Suppressor macrophage treated with lipopolysaccharide for 1 hour (primary cell): ENCODE results near the gene GLB1L.
A peak's percentile ranks its signal among the peaks of the same experiment; 100 is the strongest.
"Not testable (repeated sequence)": the region's sequence is repeated elsewhere in the genome, so short reads cannot be mapped to it uniquely, and the experiment has no call there.

Experiments
- DNase-seq, 3 donors: peaks; one replicate each; pipeline ENCODE4 v3.0.0-alpha.2; 2020 to 2022

The GLB1L gene

DNA sequence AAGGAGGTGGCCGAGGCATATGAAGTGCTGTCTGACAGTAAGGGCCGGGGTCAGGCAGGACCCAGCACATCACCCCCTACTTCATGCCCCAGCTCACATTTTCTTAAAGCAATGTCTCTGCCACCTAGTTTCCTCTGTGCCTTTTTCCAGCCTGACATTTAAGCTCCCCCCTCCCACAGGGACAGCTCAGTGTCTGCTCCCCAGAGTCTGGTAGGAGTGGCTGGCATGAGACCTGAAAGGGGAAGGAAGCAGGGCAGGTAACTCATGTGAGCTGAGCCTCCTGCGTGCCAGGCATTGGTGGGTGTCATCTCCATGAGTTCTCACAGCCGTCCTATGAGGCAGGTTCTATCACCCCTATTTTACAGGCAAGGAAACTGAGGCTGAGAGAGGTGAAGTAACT, 35.4 kb upstream of the GLB1L start:
- DNase-seq: no peak

- no peak for DNase-seq
These were observed 34.8 kb upstream of the GLB1L start for GRCh38 chr2:219279916-219280516.

DNA sequence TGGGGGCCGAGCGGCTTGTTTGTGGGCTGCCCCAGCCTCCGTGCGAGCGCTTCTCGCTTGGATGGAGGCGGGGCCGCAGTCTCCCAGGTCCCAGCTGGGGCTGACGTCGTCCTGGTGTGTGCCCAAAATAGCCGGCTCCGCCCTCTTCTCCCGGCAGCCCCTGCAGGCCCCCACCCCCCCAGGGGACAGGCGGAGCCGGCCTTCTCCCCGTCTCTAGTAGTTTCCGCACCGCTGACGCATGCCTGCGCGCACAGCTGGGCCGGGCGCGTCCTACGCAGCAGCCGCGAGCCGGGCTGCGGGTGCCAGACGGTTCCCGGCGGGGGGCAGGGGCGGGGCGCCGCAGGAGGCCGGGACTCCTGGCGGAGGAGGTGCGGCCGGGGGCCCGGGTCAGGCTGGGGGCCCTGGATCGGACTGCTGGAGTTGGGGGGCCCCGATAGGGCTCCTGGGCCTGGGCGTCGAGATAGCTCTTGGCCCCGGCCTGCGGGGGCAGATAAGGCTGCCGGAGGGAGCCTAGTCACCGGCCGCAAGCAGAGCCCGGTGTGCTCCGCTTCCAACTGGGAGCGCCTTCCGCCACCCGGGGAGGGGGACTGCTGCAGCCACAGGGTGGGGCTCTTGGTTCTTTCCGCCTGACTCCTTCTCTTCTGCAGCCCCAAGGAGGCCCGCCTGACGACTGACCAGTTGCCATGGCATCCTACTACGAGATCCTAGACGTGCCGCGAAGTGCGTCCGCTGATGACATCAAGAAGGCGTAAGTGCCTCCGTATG, 34.1 kb upstream of the GLB1L start, which contains the start of gene DNAJB2:
TSS of gene DNAJB2 (plus strand) at position 216 of the 765 bp plus-strand sequence. CDS start at position 684, 468 bp downstream.
- DNase-seq: peak; percentile 100

GRCh38 chr2:219278655-219279150, 33.5 kb upstream of the GLB1L start:
- no peak for DNase-seq

DNA sequence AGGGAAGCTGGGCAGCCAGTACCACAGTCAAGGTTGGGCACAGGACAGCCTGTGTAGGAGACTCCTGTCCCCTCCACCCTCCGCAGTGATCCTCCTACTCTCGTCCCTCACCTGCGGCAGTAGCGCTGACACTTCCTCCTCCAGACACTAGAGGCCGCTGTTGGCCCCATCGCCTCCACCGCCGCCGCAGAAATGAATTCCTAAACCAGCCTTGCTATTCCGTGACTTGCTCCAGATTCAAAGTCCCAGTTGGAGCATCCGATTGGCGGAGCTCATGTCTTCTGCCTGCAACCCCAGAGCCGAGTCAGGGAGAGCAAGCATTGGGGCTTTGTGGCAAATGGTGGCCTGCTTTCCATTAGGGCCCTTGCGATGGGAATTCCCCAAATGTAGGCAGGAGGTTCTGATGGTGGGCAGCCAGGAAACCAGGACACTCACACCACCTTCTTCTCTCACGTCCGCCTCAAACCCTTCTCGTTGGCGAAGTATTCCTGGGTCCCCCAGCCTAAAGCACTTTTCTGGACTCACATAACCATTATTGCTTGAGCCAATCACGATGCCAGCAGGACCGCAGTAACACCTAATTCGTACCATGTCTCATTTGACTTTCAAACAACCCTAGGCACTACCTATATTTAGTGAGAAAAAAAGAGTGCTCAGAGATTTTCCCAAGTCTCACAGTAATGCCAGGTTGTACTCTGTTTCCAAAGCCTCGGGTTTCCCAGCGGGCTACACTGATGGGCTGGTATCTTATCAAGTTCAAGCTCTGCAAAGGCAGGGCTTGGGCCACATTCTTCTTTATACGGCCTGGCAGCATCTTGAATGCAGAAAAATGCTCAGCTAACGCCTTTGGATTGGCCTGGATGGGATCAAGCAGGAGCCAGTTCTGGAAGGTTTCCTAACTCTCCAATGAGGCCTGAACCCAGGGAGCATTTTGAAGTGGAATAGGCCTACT, 32.7 kb upstream of the GLB1L start:
- DNase-seq: peak; percentile 71 to 77 (median 76)

- no peak for DNase-seq
These were observed 29.2 kb upstream of the GLB1L start for GRCh38 chr2:219274361-219274921.

DNA sequence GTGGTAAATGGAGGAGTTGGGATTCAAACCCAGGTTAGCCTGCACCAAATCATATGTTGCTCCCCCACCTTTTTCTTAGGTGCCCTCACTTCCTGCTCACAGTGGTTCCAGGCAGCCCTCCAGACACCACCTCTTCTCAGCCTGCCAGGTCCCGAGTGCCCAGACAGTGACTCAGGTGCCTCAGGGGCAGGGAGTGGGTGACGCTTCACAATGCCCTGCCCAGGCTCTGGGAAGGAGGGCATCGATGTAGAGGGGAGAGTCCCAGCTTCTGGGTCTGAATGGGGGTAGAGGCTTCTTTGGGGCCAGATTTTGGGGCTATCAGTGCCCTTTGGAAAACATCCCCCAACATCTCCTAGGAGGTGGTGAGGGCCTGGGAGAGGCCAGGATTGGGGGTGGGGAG, 28.7 kb upstream of the GLB1L start:
- no peak for DNase-seq

DNA sequence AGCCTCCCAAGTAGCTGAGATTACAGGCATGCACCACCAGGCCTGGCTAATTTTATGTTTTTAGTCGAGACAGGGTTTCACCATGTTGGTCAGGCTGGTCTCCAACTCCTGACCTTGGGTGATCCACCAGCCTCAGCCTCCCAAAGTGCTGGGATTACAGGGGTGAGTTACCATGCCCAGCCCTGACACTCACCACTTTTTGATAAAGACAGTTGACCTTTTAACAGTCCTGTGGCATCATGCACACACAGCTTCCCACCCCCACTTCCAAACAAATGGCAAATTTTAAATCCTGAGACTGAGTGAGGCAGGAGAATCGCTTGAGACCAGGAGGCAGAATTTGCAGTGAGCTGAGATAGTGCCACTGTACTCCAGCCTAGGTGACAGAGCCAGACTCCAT, 27.8 kb upstream of the GLB1L start:
- DNase-seq: peak; percentile 28 to 46 (median 46)

DNA sequence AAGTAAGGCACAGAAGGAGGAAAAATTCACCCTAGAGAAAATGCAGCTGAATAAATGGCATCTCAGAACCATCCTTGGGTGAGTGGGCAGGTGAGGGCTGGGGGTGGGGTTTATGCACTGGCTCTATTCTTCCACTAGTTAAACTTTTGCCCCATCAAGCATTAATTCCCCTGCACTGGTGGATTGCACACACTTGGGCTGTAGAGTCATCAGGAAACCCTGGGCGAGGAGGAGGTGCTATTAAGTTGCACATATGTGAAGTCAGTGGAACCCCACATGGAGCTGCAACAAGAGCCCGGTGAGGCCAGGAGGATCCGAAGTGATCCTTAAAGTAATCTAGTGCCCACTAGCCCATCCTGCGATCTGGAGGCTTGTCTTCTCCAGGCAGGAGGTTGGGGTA, 27.1 kb upstream of the GLB1L start:
- DNase-seq: peak in 2 of 3 donors; percentile 32 to 44

DNA sequence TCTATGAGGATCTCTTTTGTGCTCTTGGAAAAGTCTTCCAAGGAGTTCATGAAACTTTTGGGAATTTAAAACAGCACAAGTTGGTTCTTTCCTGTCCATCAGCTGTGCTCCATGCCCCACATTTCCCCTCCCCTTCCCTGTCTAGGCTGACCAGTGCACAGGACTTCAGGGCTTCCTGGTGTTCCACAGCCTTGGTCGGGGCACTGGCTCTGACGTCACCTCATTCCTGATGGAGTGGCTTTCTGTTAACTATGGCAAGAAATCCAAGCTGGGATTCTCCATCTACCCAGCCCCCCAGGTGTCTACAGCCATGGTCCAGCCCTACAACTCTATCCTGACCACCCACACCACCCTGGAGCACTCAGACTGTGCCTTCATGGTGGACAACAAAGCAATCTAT, 25.8 kb upstream of the GLB1L start:
- no peak for DNase-seq

GRCh38 chr2:219270055-219270372, 24.8 kb upstream of the GLB1L start:
- DNase-seq: no peak

- DNase-seq: no peak
These were observed 24.3 kb upstream of the GLB1L start for GRCh38 chr2:219269362-219270054.

DNA sequence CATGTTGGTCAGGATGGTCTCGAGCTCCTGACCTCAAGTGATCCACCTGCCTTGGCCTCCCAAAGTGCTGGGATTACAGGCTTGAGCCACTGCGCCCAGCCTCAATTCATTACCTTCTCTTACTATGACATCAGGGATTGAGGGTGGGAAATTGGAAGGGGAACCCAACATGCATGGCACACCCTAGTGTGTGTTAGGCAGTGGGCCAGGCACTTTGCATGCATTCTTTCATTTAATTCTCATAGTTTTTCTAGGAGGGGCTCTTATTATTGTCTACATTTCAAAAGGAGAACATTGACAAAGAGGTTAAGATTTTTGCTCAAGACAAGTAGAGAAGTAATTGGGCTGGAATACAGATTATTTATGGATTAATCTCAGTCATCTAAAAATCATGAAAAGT, 23.1 kb upstream of the GLB1L start:
- no peak for DNase-seq

GRCh38 chr2:219266886-219267285, 21.6 kb upstream of the GLB1L start:
- no peak for DNase-seq

DNA sequence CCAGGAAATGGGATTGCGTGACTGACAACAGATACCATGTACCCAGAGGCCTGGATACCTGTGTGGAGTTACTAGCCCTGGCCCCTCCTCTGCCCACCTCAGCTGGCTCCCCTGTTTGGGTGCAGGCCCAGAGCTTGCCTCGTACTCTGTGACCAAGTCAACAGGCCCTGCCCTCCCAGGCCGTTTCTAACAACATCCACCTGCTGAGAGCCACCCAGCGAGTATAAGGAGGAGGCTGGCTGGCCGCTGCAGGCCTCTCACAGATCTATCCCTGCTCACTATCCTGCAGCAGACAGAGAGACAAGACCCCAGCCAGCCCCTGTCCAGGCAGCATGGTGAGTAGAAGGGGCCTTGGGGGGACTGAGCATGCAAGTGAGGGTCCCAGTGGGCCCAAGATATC, 21.0 kb upstream of the GLB1L start:
- DNase-seq: no peak

DNA sequence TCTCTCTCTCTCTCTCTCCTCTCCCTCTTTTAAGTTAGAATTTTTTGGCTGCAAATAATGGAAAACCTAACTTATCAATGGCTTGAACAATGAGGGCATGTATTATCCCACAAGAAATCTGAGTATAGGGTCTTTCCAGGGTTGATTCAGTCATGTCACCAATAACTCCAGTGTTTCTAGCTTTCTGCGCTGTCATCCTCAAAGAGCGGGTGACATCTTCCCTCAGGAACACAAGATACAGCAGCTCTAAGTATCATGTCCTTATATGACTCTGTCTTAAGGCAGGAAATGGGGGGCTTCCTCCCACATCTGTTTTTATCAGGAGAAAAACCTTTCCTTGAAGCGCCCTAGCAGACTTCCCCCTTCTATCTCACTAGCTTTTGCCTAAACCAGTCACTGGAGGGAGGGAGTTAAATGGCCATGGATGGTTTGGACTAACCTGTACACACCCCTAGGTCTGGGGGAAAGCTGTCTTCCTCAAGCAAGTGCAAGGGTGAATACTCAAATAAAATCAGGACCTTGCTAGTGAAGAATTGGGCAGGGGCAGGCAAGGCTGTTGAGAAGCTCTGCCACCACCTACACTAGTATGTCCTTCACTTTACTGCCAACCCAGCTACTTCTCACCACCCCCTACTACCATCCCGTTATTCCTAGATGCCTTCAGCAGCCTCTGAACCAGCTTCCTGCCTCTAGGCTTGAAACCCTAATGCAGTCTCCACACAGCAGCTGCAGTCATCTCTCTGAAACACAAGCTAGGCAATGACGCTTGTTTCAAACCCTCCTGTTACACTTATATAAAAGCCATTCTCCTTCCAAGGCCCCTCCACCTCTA, 16.0 kb upstream of the GLB1L start:
- DNase-seq: no peak

DNA sequence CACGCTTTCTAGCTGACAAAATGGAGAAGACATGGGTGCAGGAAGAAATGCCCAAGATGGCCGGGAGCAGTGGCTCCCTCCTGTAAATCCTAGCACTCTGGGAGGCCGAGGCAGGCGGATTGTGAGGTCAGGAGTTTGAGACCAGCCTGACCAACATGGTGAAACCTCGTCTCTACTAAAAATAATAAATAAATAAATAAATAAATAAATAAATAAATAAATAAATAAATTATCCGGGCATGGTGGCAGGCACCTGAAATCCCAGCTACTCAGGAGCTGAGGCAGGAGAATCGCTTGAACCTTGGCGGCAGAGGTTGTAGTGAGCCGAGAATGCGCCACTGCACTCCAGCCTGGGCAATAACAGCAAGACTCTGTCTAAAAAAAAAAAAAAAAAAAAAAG, 13.7 kb upstream of the GLB1L start:
- DNase-seq: not testable (repeated sequence)

GRCh38 chr2:219254590-219255201, 9.5 kb upstream of the GLB1L start:
- peak; percentile 67 to 82 (median 77) for DNase-seq

DNA sequence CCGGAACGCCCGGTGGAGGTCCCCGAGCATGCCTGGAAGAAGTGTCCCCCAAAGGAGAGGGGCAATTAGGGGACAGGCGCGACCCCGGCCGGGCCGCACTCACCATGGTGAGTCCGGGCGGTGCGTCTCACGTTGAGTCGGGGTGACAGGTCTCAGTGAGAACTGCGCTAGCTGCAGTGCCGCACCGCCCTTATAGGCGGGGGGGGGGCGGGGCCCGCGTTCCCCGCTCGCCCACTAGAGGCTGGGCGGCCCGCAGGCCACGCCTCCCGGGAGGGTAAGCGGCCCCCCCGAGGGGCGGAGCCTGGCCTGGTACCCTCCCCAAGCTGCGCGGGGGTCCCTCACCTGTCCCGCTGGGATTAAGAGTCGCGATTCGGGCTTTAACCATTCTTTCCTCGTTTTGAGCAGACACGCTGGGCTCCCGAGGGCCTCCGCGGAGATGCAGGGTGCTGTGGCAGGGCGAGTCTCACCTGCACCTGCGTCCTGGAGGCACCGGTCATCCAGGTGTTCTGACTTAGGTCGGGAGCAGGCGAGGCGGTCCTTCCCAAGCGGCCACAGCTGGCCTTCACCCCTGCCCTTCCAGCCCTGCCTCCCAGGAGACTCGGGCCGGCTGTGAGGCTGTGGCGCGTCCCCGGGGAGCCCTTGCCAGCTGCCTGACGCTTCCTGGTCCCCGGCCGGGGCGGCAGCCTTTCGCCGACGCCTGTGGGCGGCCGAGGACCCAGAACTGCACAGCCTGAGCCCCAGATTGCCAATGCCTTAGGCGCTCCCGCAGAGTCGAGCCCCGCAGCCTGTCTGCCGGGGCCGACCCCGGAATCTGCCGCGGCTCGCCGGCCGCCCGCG, 8.7 kb upstream of the GLB1L start, which contains the start of gene TUBA4A:
TSS of gene TUBA4A (minus strand) at position 166 of the 837 bp plus-strand sequence. CDS start at position 106, 60 bp downstream.
- DNase-seq: peak; percentile 87 to 96 (median 92)
